ENCODE data around the gene PTGDS.

DNA sequence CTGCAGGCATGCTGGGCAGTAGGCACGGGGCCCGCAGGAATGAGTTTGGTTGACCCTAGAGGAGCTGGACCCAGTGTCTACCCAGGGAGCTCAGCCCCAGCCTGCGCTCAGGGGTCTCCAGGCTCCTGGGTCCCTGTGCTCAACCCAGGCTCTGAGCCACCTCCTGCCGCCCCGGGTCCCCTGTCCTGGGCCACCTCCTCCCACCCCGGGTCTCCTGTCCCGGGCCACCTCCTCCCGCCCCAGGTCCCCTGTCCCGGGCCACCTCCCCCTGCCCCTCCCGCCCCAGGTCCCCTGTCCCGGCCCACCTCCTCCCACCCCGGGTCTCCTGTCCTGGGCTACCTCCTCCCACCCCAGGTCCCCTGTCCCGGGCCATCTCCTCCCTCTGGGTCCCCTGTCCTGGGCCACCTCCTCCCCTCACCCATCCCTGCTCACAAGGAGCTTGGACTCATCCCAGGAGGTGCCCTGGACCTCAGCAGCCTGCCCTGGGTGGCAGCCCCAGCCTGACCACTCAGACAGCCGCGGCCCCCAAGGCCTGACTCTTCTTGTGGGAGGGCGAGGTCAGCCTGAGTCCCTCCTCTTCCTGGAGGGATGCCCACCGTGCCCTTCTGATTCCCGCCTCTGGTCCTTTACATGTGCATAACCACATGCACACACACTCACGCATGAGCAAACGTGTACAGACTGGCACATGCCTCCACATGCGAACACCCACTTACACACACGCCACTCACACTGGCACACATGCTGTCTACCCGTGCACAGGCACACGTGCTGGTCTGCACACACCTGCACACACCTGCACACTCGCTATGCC lies 22.8 kb upstream of the PTGDS start:
- TF ChIP-seq EZH2 (IDR thresholded peaks at IDR 0.05; ENCODE audit: borderline replicate concordance, insufficient read depth, low read depth, low read length, poor library complexity, severe bottlenecking) = no peak
- TF ChIP-seq, protein P1, sequence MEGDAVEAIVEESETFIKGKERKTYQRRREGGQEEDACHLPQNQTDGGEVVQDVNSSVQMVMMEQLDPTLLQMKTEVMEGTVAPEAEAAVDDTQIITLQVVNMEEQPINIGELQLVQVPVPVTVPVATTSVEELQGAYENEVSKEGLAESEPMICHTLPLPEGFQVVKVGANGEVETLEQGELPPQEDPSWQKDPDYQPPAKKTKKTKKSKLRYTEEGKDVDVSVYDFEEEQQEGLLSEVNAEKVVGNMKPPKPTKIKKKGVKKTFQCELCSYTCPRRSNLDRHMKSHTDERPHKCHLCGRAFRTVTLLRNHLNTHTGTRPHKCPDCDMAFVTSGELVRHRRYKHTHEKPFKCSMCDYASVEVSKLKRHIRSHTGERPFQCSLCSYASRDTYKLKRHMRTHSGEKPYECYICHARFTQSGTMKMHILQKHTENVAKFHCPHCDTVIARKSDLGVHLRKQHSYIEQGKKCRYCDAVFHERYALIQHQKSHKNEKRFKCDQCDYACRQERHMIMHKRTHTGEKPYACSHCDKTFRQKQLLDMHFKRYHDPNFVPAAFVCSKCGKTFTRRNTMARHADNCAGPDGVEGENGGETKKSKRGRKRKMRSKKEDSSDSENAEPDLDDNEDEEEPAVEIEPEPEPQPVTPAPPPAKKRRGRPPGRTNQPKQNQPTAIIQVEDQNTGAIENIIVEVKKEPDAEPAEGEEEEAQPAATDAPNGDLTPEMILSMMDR (IDR thresholded peaks at IDR 0.05) = no peak

All from B cell (primary cell).